K562 (cell line): ENCODE results near the gene IFFO2. TPM values are rescaled to one million over a fixed set of nuclear protein-coding genes. Genes with fewer than 3 reads are reported as not detected.

Experiments used
- ATAC-seq: fragments of 200-7000 bp; cut with Tn5 transposase; 3 replicates; pipeline ENCODE4 v1.9.1; 2020; ENCODE audit warnings: moderate library complexity
- BruUV-seq: library from RNA; stranded (reverse); fragments of 400-500 nt; replicated peaks from 2 replicates; lab custom pipeline; 2021; lab: Mats Ljungman, UMichigan
- CTCF ChIA-PET: fragments of 300-600 bp; formaldehyde crosslinking; extraction: SDS; loops from one replicate; lab custom pipeline; 2021; ENCODE audit warnings: low intra/inter-chr PET ratio; lab: Yijun Ruan, JAX
- POLR2A ChIA-PET: fragments of 300-600, 350-650 bp; sonication (Branson Sonifier 250); formaldehyde crosslinking; extraction: SDS; loops from one replicate; lab custom pipeline; 2021; ENCODE audit warnings: antibody characterized with exemption, inconsistent platforms; lab: Yijun Ruan, JAX
- DNase-seq, 4 experiments: peaks; one replicate each; pipeline versions ENCODE4 v3.0.0 to v3.0.0-alpha.2; 2011 to 2018; ENCODE audit warnings: low spot score in 3 of 4, mixed read lengths in 3 of 4; ENCODE audit errors: extremely low read depth in 1 of 4
- FAIRE-seq: peaks from 2 replicates; lab custom pipeline; 2011; peaks lifted over from hg19 to GRCh38; lab: Jason Lieb, UNC
- H2AFZ ChIP-seq: 2 replicates; pipeline ENCODE4 v1.6.0; 2011; ENCODE audit warnings: low read depth, low read length, control low read depth, inconsistent platforms
- H3K27ac ChIP-seq: fragments of 200-600 bp; 3 replicates; pipeline ENCODE4 v1.8.0; 2011; ENCODE audit warnings: low read depth, mild to moderate bottlenecking, control low read depth, inconsistent platforms, low read length, moderate library complexity, mixed read lengths; ENCODE audit errors: extremely low read depth
- H3K27me3 ChIP-seq, 2 experiments: fragments of 300-600 bp in 1 of 2; 2 replicates in 1 of 2; 3 replicates in 1 of 2; pipeline versions ENCODE4 v1.6.0 to v1.8.0; 2011; ENCODE audit warnings: inconsistent platforms in 2 of 2, low read length in 2 of 2, mild to moderate bottlenecking in 1 of 2, mixed read lengths in 1 of 2, moderate library complexity in 1 of 2; ENCODE audit not compliant: control insufficient read depth in 2 of 2, insufficient read depth in 2 of 2
- H3K36me3 ChIP-seq: fragments of 300-600 bp; 3 replicates; pipeline ENCODE4 v1.8.0; 2011; ENCODE audit warnings: mild to moderate bottlenecking, low read length, inconsistent platforms; ENCODE audit not compliant: control insufficient read depth, insufficient read depth
- H3K4me1 ChIP-seq, 2 experiments: fragments of 200-600 bp in 1 of 2; replicated peaks in 1 of 2; 2 replicates in 1 of 2; 3 replicates in 1 of 2; pipeline versions ENCODE4 v1.5.1 to v1.8.0; 2011; ENCODE audit warnings: inconsistent platforms in 2 of 2, low read length in 2 of 2, mild to moderate bottlenecking in 1 of 2, mixed read lengths in 1 of 2, moderate library complexity in 1 of 2; ENCODE audit not compliant: control insufficient read depth in 2 of 2, insufficient read depth in 2 of 2
- H3K4me2 ChIP-seq: 2 replicates; pipeline ENCODE4 v1.6.1; 2011; ENCODE audit warnings: low read length, control low read depth, inconsistent platforms, mixed read lengths; ENCODE audit not compliant: insufficient read depth
- H3K4me3 ChIP-seq: fragments of 200-600 bp; sonication (generic), shearing (Covaris generic); 2 replicates; pipeline ENCODE4 v1.5.1; 2016; ENCODE audit warnings: control low read depth, inconsistent platforms
- H3K79me2 ChIP-seq: fragments of 200-600 bp; 3 replicates; pipeline ENCODE4 v1.8.0; 2011; ENCODE audit warnings: low read length, inconsistent platforms; ENCODE audit not compliant: control insufficient read depth, insufficient read depth
- H3K9ac ChIP-seq, 2 experiments: 2 replicates each; pipeline versions ENCODE4 v1.6.0 to v1.6.1; 2011; ENCODE audit warnings: low read depth in 2 of 2, low read length in 2 of 2, control low read depth in 1 of 2, inconsistent platforms in 1 of 2, mild to moderate bottlenecking in 1 of 2, mixed read lengths in 1 of 2; ENCODE audit not compliant: insufficient read depth in 1 of 2
- H3K9me1 ChIP-seq: one replicate; pipeline ENCODE4 v1.6.0; 2011; ENCODE audit warnings: inconsistent platforms, mild to moderate bottlenecking, low read length, moderate library complexity; ENCODE audit not compliant: control insufficient read depth, insufficient read depth
- H3K9me3 ChIP-seq: replicated peaks from 2 replicates; pipeline ENCODE4 v1.5.1; 2011; ENCODE audit warnings: low read depth, low read length, inconsistent platforms; ENCODE audit not compliant: control insufficient read depth, insufficient read depth
- H4K20me1 ChIP-seq: replicated peaks from 2 replicates; pipeline ENCODE4 v1.6.1; 2011; ENCODE audit warnings: low read length, inconsistent platforms, mixed read lengths; ENCODE audit not compliant: control insufficient read depth, insufficient read depth
- CCAR2 ChIP-seq: fragments of 200-400 bp; formaldehyde crosslinking; IDR thresholded peaks from 2 replicates; pipeline ENCODE4 v1.6.1; 2017; ENCODE audit warnings: mild to moderate bottlenecking, low read depth, low read length
- MEIS2 ChIP-seq: fragments of 450-650 bp; IDR thresholded peaks from 2 replicates; pipeline ENCODE4 v1.6.1; 2014; ENCODE audit warnings: mild to moderate bottlenecking; ENCODE audit not compliant: partially characterized antibody
- NELFE ChIP-seq: IDR thresholded peaks from 2 replicates; pipeline ENCODE4 v1.6.1; 2011; ENCODE audit warnings: mild to moderate bottlenecking; ENCODE audit not compliant: insufficient read depth, insufficient read length
- NFIX ChIP-seq: fragments of 250-450 bp; sonication (Bioruptor Pico); IDR thresholded peaks from 2 replicates; pipeline ENCODE4 v1.4.0; 2020; ENCODE audit warnings: low read depth, mild to moderate bottlenecking, moderate library complexity
- TARDBP ChIP-seq: fragments of 450-650 bp; IDR thresholded peaks from 2 replicates; pipeline ENCODE4 v1.6.1; 2016
- ZNF24 ChIP-seq: fragments of 450-650 bp; IDR thresholded peaks from 2 replicates; pipeline ENCODE4 v1.6.1; 2016
- ZSCAN29 ChIP-seq: fragments of 450-650 bp; IDR thresholded peaks from 2 replicates; pipeline ENCODE4 v1.6.1; 2017
- WGBS: fragments of 100-300 bp; shearing (Covaris generic); methylation state at CpG from one replicate; pipeline ENCODE4 v1.1.6; 2016; ENCODE audit warnings: low coverage, mixed read lengths; ENCODE audit not compliant: insufficient coverage; ENCODE audit errors: missing lambda C conversion rate; 5-methylcytosine and 5-hydroxymethylcytosine counted together
- in situ Hi-C: fragments of 300-500 bp; cut with MboI; formaldehyde crosslinking; loops from 4 replicates; pipeline ENCODE4 v1.15.0; 2018; ENCODE audit warnings: inconsistent platforms, mixed read lengths
- intact Hi-C: fragments of 100-400 bp; cut with micrococcal nuclease; formaldehyde crosslinking; loops from 2 replicates; pipeline ENCODE4 v1.14.2; 2022
- polyA plus RNA-seq, 8 experiments: library from polyadenylated mRNA; depleted of rRNA in 4 of 8; stranded (reverse) in 5 of 8; unstranded in 3 of 8; fragments of >200 nt; fragmentation: Nextera tagmentation in 2 of 8; fragmentation: Illumina TruSeq in 1 of 8; extraction: Ambion mirVana in 2 of 8; extraction: Trizol in 1 of 8; gene quantifications; 2 replicates each; pipeline versions ENCODE4 v1.2.1 to v1.2.3, GENCODE V29; 2011 to 2014; ENCODE audit warnings: inconsistent platforms in 1 of 8, missing spikeins in 1 of 8
- total RNA-seq, 7 experiments: library from RNA; depleted of rRNA in 6 of 7; stranded (reverse); fragments of >200 nt in 6 of 7; fragmentation: Illumina TruSeq in 2 of 7; extraction: Trizol in 2 of 7; gene quantifications; 2 replicates each; pipeline versions ENCODE4 v1.2.1 to v1.2.3, GENCODE V29; 2011 to 2021; ENCODE audit warnings: low replicate concordance in 1 of 7
- TF ChIP-seq, protein P1 (sequence below): fragments of 250-450 bp; sonication (Bioruptor Pico); IDR thresholded peaks from 2 replicates; pipeline ENCODE4 v1.9.0; 2021; ENCODE audit warnings: mild to moderate bottlenecking, inconsistent platforms
- TF ChIP-seq, protein P2 (sequence below): IDR thresholded peaks from 3 replicates; pipeline ENCODE4 v1.6.1; 2011; ENCODE audit warnings: borderline replicate concordance, mild to moderate bottlenecking; ENCODE audit not compliant: insufficient read length, insufficient read depth
- TF ChIP-seq, protein P3 (sequence below): fragments of 150-350 bp; IDR thresholded peaks from 2 replicates; pipeline ENCODE4 v1.6.1; 2014; ENCODE audit warnings: low read depth, mild to moderate bottlenecking, low read length, borderline replicate concordance
- TF ChIP-seq, protein P4 (sequence below): fragments of 250-450 bp; sonication (Bioruptor Pico); IDR thresholded peaks from 2 replicates; pipeline ENCODE4 v1.8.0; 2021; ENCODE audit warnings: mild to moderate bottlenecking, moderate library complexity
- TF ChIP-seq, protein P5 (sequence below): fragments of 250-450 bp; sonication (Bioruptor Pico); IDR thresholded peaks from 2 replicates; pipeline ENCODE4 v1.4.0; 2020; ENCODE audit warnings: mild to moderate bottlenecking, moderate library complexity, borderline replicate concordance

Gene IFFO2
- total and polyA plus RNA-seq, 9 of the 15 experiments (the other 6 are each of a cell fraction or from before 2014, with no cell fraction given): 0.15 to 1.0 (median 0.44) TPM; not detected in 2

DNA sequence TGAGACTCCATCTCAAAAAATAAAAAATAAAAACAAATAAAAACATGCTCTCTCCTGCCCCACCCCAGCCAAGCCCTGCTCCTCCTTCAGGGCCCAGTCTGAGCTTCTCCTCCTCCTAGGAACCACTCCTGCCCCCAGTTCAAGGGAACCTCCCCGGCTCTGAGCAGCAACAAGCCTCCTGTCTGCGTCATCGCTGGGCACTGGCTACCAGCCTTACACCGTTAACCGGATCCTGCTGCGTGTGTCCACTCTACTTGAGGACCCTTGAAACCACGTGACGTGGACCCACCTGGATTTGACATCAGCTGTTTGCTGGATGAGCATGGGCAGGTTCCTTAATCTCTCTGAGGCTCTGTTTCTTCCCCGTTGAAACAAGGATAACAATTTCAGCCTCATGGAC is 95.4 kb downstream of the IFFO2 start:
- Histone ChIP-seq H3K9me3 (no peaks in the 10 kb centered on the region), H4K20me1 (peaks cover 11% of the 10 kb centered on the region), H3K9me1 (no peaks in the 10 kb centered on the region), H3K27ac (no peak overlapping the region), H3K4me3 (no peak overlapping the region), H3K4me2 (no peak overlapping the region), H3K36me3 (no peaks in the 10 kb centered on the region), H3K79me2 (no peaks in the 10 kb centered on the region), H3K9ac (no peak overlapping the region), H2AFZ (no peak overlapping the region), H3K4me1 (no peaks in the 10 kb centered on the region), H3K27me3 (peaks cover 19 to 48% of the 10 kb centered on the region in 2 experiments)
- 0% methylated on average over 9 of the region's 9 CpGs for WGBS
- no peak for FAIRE-seq
- in situ Hi-C loops (no loop called here), intact Hi-C loops (no loop called here)
- no TSS peak for BruUV-seq
- no peak for DNase-seq
- ChIA-PET POLR2A (interaction anchor here (0.5 to 0.8 kb wide), 3 partner anchors 12 to 873 kb away, joined by 3 to 4 read pairs (median 3); no protein-coding TSS in a partner anchor), CTCF (no interaction called here)
- ATAC-seq: peak; percentile 38; the same call in 1 of the 3 replicates
- TF ChIP-seq, protein P1, sequence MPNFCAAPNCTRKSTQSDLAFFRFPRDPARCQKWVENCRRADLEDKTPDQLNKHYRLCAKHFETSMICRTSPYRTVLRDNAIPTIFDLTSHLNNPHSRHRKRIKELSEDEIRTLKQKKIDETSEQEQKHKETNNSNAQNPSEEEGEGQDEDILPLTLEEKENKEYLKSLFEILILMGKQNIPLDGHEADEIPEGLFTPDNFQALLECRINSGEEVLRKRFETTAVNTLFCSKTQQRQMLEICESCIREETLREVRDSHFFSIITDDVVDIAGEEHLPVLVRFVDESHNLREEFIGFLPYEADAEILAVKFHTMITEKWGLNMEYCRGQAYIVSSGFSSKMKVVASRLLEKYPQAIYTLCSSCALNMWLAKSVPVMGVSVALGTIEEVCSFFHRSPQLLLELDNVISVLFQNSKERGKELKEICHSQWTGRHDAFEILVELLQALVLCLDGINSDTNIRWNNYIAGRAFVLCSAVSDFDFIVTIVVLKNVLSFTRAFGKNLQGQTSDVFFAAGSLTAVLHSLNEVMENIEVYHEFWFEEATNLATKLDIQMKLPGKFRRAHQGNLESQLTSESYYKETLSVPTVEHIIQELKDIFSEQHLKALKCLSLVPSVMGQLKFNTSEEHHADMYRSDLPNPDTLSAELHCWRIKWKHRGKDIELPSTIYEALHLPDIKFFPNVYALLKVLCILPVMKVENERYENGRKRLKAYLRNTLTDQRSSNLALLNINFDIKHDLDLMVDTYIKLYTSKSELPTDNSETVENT (CRISPR knock-in tag): no peak
- TF ChIP-seq NFIX (CRISPR knock-in tag) (no peak), ZSCAN29 (no peak), NELFE (no peak), TARDBP (no peak), CCAR2 (no peak), ZNF24 (no peak), MEIS2 (no peak)
- TF ChIP-seq, protein P2, sequence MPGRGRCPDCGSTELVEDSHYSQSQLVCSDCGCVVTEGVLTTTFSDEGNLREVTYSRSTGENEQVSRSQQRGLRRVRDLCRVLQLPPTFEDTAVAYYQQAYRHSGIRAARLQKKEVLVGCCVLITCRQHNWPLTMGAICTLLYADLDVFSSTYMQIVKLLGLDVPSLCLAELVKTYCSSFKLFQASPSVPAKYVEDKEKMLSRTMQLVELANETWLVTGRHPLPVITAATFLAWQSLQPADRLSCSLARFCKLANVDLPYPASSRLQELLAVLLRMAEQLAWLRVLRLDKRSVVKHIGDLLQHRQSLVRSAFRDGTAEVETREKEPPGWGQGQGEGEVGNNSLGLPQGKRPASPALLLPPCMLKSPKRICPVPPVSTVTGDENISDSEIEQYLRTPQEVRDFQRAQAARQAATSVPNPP: no peak
- TF ChIP-seq, protein P3, sequence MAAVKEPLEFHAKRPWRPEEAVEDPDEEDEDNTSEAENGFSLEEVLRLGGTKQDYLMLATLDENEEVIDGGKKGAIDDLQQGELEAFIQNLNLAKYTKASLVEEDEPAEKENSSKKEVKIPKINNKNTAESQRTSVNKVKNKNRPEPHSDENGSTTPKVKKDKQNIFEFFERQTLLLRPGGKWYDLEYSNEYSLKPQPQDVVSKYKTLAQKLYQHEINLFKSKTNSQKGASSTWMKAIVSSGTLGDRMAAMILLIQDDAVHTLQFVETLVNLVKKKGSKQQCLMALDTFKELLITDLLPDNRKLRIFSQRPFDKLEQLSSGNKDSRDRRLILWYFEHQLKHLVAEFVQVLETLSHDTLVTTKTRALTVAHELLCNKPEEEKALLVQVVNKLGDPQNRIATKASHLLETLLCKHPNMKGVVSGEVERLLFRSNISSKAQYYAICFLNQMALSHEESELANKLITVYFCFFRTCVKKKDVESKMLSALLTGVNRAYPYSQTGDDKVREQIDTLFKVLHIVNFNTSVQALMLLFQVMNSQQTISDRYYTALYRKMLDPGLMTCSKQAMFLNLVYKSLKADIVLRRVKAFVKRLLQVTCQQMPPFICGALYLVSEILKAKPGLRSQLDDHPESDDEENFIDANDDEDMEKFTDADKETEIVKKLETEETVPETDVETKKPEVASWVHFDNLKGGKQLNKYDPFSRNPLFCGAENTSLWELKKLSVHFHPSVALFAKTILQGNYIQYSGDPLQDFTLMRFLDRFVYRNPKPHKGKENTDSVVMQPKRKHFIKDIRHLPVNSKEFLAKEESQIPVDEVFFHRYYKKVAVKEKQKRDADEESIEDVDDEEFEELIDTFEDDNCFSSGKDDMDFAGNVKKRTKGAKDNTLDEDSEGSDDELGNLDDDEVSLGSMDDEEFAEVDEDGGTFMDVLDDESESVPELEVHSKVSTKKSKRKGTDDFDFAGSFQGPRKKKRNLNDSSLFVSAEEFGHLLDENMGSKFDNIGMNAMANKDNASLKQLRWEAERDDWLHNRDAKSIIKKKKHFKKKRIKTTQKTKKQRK: no peak
- TF ChIP-seq, protein P4, sequence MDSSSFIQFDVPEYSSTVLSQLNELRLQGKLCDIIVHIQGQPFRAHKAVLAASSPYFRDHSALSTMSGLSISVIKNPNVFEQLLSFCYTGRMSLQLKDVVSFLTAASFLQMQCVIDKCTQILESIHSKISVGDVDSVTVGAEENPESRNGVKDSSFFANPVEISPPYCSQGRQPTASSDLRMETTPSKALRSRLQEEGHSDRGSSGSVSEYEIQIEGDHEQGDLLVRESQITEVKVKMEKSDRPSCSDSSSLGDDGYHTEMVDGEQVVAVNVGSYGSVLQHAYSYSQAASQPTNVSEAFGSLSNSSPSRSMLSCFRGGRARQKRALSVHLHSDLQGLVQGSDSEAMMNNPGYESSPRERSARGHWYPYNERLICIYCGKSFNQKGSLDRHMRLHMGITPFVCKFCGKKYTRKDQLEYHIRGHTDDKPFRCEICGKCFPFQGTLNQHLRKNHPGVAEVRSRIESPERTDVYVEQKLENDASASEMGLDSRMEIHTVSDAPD: no peak
- TF ChIP-seq, protein P5, sequence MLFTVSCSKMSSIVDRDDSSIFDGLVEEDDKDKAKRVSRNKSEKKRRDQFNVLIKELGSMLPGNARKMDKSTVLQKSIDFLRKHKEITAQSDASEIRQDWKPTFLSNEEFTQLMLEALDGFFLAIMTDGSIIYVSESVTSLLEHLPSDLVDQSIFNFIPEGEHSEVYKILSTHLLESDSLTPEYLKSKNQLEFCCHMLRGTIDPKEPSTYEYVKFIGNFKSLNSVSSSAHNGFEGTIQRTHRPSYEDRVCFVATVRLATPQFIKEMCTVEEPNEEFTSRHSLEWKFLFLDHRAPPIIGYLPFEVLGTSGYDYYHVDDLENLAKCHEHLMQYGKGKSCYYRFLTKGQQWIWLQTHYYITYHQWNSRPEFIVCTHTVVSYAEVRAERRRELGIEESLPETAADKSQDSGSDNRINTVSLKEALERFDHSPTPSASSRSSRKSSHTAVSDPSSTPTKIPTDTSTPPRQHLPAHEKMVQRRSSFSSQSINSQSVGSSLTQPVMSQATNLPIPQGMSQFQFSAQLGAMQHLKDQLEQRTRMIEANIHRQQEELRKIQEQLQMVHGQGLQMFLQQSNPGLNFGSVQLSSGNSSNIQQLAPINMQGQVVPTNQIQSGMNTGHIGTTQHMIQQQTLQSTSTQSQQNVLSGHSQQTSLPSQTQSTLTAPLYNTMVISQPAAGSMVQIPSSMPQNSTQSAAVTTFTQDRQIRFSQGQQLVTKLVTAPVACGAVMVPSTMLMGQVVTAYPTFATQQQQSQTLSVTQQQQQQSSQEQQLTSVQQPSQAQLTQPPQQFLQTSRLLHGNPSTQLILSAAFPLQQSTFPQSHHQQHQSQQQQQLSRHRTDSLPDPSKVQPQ: no peak
